Astrocyte of the cerebellum (primary cell): ENCODE data around the gene SYNPR.

Experiments
- DNase-seq: peaks from one replicate; pipeline ENCODE4 v3.0.0-alpha.2; 2011; ENCODE audit warnings: low read depth
- H3K4me3 ChIP-seq: 2 replicates; pipeline ENCODE4 v1.5.1; 2011; ENCODE audit warnings: mild to moderate bottlenecking, low read depth, low read length, moderate library complexity
- CTCF ChIP-seq: IDR thresholded peaks from 2 replicates; pipeline ENCODE4 v1.5.1; 2012; ENCODE audit warnings: low read length, low read depth, moderate library complexity, mild to moderate bottlenecking; ENCODE audit errors: missing control alignments
- in situ Hi-C: cut with HindIII; loops from 2 replicates; pipeline ENCODE4 v1.10.0; 2017; ENCODE audit warnings: low sequenced_read_pairs

The SYNPR gene

GRCh38 chr3:63405882-63406281 is 127.8 kb downstream of the SYNPR start:
- DNase-seq, result no peak
- TF ChIP-seq CTCF, result no peak
- no peak overlapping the region for H3K4me3 ChIP-seq
- in situ Hi-C loops, result no loop called here

GRCh38 chr3:63413523-63413922 is 135.4 kb downstream of the SYNPR start:
- no peak overlapping the region for H3K4me3 ChIP-seq
- DNase-seq, result no peak
- no peak for TF ChIP-seq CTCF
- in situ Hi-C loops, result no loop called here

GRCh38 chr3:63414607-63415006 is 136.5 kb downstream of the SYNPR start:
- in situ Hi-C loops, result no loop called here
- no peak for DNase-seq
- no peak overlapping the region for H3K4me3 ChIP-seq
- TF ChIP-seq CTCF, result no peak

- no peak for DNase-seq
- no peak for TF ChIP-seq CTCF
- H3K4me3 ChIP-seq, result no peak overlapping the region
- in situ Hi-C loops, result loop anchor here (10.0 kb wide), 1 partner anchor 65 kb away; no protein-coding TSS in a partner anchor
Measured at GRCh38 chr3:63429905-63430304, 151.8 kb downstream of the SYNPR start.

- DNase-seq, result no peak
- TF ChIP-seq CTCF, result no peak
- in situ Hi-C loops, result no loop called here
- H3K4me3 ChIP-seq, result no peak overlapping the region
Measured at GRCh38 chr3:63430875-63431274, 152.8 kb downstream of the SYNPR start.

- no peak overlapping the region for H3K4me3 ChIP-seq
- no peak for DNase-seq
- in situ Hi-C loops, result no loop called here
- TF ChIP-seq CTCF, result no peak
Measured at GRCh38 chr3:63437858-63438257, 159.8 kb downstream of the SYNPR start.
